ENCODE data around the gene ARAP1.

ARAP1 gene

GRCh38 chr11:72730243-72730642 is 22.0 kb downstream of the ARAP1 start:
- intact Hi-C loops (cut with DNase I) = no loop called here
- no peak for DNase-seq

- DNase-seq = no peak
- intact Hi-C loops (cut with DNase I) = no loop called here
These were observed 24.7 kb downstream of the ARAP1 start for GRCh38 chr11:72727521-72727920.

GRCh38 chr11:72726266-72727220 is 25.7 kb downstream of the ARAP1 start:
- no peak for DNase-seq
- intact Hi-C loops (cut with DNase I) = no loop called here

- DNase-seq = no peak
- intact Hi-C loops (cut with DNase I) = loop anchor here (1.0 kb wide), 2 partner anchors 68 to 453 kb away; no protein-coding TSS in a partner anchor
These were observed 26.5 kb downstream of the ARAP1 start for GRCh38 chr11:72725724-72726028.

GRCh38 chr11:72724851-72725723 is 27.1 kb downstream of the ARAP1 start:
- peak in 8 of 10 donors; percentile 42 to 96 (median 78) for DNase-seq
- intact Hi-C loops (cut with DNase I) = loop anchor here (1.0 kb wide), 2 partner anchors 68 to 453 kb away; no protein-coding TSS in a partner anchor

GRCh38 chr11:72724021-72724551 is 28.1 kb downstream of the ARAP1 start:
- intact Hi-C loops (cut with DNase I) = no loop called here
- no peak for DNase-seq

GRCh38 chr11:72723508-72723907 is 28.7 kb downstream of the ARAP1 start:
- intact Hi-C loops (cut with DNase I) = no loop called here
- DNase-seq = no peak

GRCh38 chr11:72722050-72722748 is 30.0 kb downstream of the ARAP1 start:
- DNase-seq = peak; percentile 60 to 96 (median 81)
- intact Hi-C loops (cut with DNase I) = no loop called here

- intact Hi-C loops (cut with DNase I) = no loop called here
- peak in 1 of 10 donors; percentile 70 for DNase-seq
These were observed 30.5 kb downstream of the ARAP1 start for GRCh38 chr11:72721689-72722049.

- intact Hi-C loops (cut with DNase I) = no loop called here
These were observed 30.9 kb downstream of the ARAP1 start for GRCh38 chr11:72721276-72721675.

GRCh38 chr11:72720784-72721183 is 31.4 kb downstream of the ARAP1 start:
- DNase-seq = peak in 1 of 10 donors; percentile 33
- intact Hi-C loops (cut with DNase I) = no loop called here

More at GRCh38 chr11:72721276-72721675, 30.9 kb downstream of the ARAP1 start:
- no peak for DNase-seq

- peak in 1 of 10 donors; percentile 74 for DNase-seq
- intact Hi-C loops (cut with DNase I) = no loop called here
These were observed 32.2 kb downstream of the ARAP1 start for GRCh38 chr11:72720047-72720446.

GRCh38 chr11:72719551-72719950 is 32.7 kb downstream of the ARAP1 start:
- DNase-seq = no peak
- intact Hi-C loops (cut with DNase I) = no loop called here

GRCh38 chr11:72719144-72719543 is 33.1 kb downstream of the ARAP1 start:
- DNase-seq = no peak
- intact Hi-C loops (cut with DNase I) = no loop called here

GRCh38 chr11:72718101-72718501 is 34.1 kb downstream of the ARAP1 start:
- no peak for DNase-seq
- intact Hi-C loops (cut with DNase I) = no loop called here

- intact Hi-C loops (cut with DNase I) = no loop called here
- DNase-seq = peak in 1 of 10 donors; percentile 54
These were observed 35.3 kb downstream of the ARAP1 start for GRCh38 chr11:72716788-72717435.

- peak in 8 of 10 donors; percentile 64 to 97 (median 80) for DNase-seq
These were observed 35.9 kb downstream of the ARAP1 start for GRCh38 chr11:72716290-72716689.

GRCh38 chr11:72712841-72713240 is 39.4 kb downstream of the ARAP1 start:
- peak in 1 of 10 donors; percentile 55 for DNase-seq
- intact Hi-C loops (cut with DNase I) = no loop called here

More at GRCh38 chr11:72716290-72716689, 35.9 kb downstream of the ARAP1 start:
- intact Hi-C loops (cut with DNase I) = no loop called here

- peak in 7 of 10 donors; percentile 35 to 92 (median 44) for DNase-seq
- intact Hi-C loops (cut with DNase I) = no loop called here
These were observed 39.9 kb downstream of the ARAP1 start for GRCh38 chr11:72712168-72712751.

Measured in posterior cingulate gyrus (tissue), 11 donors.